Activated naive CD8-positive, alpha-beta T cell treated with anti-CD3 and anti-CD28 coated beads, Interleukin-2, amount 10 ng/mL, durations not matched to agents 7 days and 5 days (primary cell): Measurements from ENCODE around the gene SPTLC1. TPM values are rescaled to one million over a fixed set of nuclear protein-coding genes. Genes with fewer than 3 reads are reported as not detected.

ENCODE experiments used
- ATAC-seq: fragments of 150-1000 bp; cut with Tn5 transposase; one replicate; pipeline ENCODE4 v1.10.0; 2021; ENCODE audit warnings: low read depth, moderate library complexity
- POLR2A ChIA-PET: fragments of 350-600 bp; sonication (Branson Sonifier 250); formaldehyde crosslinking; loops from one replicate; lab custom pipeline; 2021; ENCODE audit warnings: antibody characterized with exemption; lab: Charles Lee
- DNase-seq: peaks from one replicate; pipeline ENCODE4 v3.0.0; 2021
- H3K27ac Mint-ChIP-seq: one replicate; pipeline ENCODE4 v1.8.0; 2022; ENCODE audit warnings: mild to moderate bottlenecking, mixed read lengths
- H3K27me3 Mint-ChIP-seq: one replicate; pipeline ENCODE4 v1.8.0; 2022; ENCODE audit warnings: mild to moderate bottlenecking, moderate library complexity, mixed read lengths
- H3K36me3 Mint-ChIP-seq: one replicate; pipeline ENCODE4 v1.8.0; 2021; ENCODE audit warnings: mild to moderate bottlenecking, mixed read lengths
- H3K4me1 Mint-ChIP-seq: one replicate; pipeline ENCODE4 v1.8.0; 2021; ENCODE audit warnings: mixed read lengths
- H3K4me3 Mint-ChIP-seq: one replicate; pipeline ENCODE4 v1.8.0; 2022; ENCODE audit warnings: mild to moderate bottlenecking, moderate library complexity, mixed read lengths
- H3K9me3 Mint-ChIP-seq: one replicate; pipeline ENCODE4 v1.8.0; 2021; ENCODE audit warnings: mixed read lengths
- total RNA-seq, 2 experiments: library from RNA; stranded (reverse); gene quantifications; one replicate each; pipeline ENCODE4 v1.2.3, GENCODE V29; 2021

Gene SPTLC1
- total RNA-seq, 2 experiments from 2014 or later = 50.2 to 51.4 TPM

DNA sequence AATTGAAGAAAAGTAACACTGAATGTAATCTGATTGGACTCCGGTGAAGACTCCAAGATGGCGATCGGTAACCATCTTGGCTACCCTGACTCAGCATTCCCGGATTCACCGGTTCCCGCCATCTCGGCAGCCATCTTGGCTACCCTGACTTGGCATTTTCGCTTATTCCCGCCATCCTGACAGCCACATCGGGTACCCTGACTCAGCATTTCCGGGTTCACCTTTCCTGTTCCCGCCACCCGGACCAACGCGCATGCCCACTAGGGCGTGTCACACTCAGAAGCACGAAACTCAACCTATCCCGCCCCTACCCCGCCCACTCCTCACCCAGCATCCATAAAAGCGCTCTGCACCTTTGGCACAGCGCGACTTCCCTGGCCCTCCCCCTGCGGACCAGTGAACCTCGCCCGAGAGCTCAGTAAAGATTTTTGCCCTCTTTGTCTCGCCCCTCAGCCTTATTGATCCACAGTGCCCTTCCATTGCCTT lies 17.2 kb downstream of the SPTLC1 start:
- Mint-ChIP-seq H3K36me3 (peaks cover 34% of the 10 kb centered on the region), H3K4me1 (peaks cover 33% of the 10 kb centered on the region), H3K9me3 (no peaks in the 10 kb centered on the region), H3K27me3 (no peaks in the 10 kb centered on the region), H3K4me3 (peak overlapping the region; percentile 33), H3K27ac (peak overlapping the region; percentile 74)
- ATAC-seq (no peak), DNase-seq (peak; percentile 52)
- POLR2A ChIA-PET = interaction anchor here (0.7 kb wide), 1 partner anchor 17 kb away, joined by 3 read pairs; no protein-coding TSS in a partner anchor

DNA sequence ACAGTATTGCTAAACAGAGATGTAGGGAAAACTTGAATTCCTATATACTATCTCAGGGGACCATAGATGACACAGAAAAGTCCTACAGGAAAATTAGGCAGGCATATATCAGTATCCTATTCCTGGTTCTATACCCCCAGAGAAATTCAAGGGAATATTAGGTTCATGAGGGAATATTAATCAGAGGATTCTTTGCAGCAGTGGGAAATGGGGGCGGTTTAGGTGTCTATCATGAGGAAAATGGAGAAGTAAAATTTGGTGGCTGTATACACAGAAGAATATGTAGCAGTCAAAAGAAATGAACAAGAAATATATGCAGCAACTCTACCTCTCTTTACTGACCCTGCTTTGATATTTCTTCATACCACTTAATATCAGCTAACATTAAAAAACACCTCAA lies 20.0 kb downstream of the SPTLC1 start:
- H3K9me3 Mint-ChIP-seq = no peaks in the 10 kb centered on the region
- H3K27me3 Mint-ChIP-seq = no peaks in the 10 kb centered on the region
- POLR2A ChIA-PET = interaction anchor here (2.6 kb wide), 1 partner anchor 19 kb away, joined by 11 read pairs; the partner anchor contains the start of gene SPTLC1
- H3K4me3 Mint-ChIP-seq = peak overlapping the region; percentile 6
- no peak for DNase-seq
- peak overlapping the region; percentile 74 for H3K27ac Mint-ChIP-seq
- ATAC-seq = no peak
- peaks cover 31% of the 10 kb centered on the region for H3K36me3 Mint-ChIP-seq
- H3K4me1 Mint-ChIP-seq = peaks cover 33% of the 10 kb centered on the region

DNA sequence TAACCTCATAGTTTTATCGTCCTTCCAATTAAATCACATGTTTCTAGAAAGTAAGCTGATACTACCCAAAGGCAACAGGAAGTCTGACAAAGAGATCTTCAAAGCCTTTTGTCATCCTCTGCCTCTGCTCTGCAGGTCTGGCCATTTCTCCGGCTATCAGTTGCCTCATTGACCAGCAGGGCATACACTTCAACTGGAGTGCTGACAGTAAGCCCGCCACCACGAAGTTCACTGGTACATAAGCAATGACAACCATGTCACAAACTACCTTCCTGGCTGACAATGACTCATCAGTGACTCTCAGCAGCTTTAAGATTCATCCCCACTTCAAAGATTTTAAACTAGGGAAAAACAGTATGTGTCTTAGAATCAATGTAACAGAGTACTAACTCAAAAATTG lies 20.6 kb downstream of the SPTLC1 start:
- POLR2A ChIA-PET = interaction anchor here (2.6 kb wide), 1 partner anchor 20 kb away, joined by 11 read pairs; the partner anchor contains the start of gene SPTLC1
- Mint-ChIP-seq H3K9me3 (no peaks in the 10 kb centered on the region), H3K4me1 (peaks cover 33% of the 10 kb centered on the region), H3K36me3 (peaks cover 33% of the 10 kb centered on the region), H3K27ac (peak overlapping the region; percentile 74), H3K4me3 (peak overlapping the region; percentile 6), H3K27me3 (no peaks in the 10 kb centered on the region)
- ATAC-seq (peak; percentile 76), DNase-seq (peak; percentile 37)

DNA sequence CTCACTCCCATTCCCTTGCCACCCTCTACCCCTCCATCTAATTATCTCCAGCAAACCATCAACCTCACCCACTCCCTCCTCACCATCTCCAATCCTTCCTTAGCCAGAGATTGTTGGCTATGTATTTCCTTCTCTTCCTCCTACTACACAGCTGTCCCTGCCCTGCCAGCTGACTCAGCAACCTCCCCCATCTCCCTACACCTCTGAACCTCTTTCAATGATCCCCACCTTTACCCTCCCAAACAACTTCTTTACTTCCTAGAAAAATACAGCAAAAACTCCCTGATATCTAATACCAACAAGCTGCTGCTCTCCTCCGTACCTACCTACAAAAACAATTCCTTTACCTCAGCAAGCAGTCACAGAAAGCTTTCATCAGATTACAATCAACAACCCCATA lies 37.3 kb downstream of the SPTLC1 start:
- H3K27ac Mint-ChIP-seq = no peak overlapping the region
- no peak for DNase-seq
- H3K27me3 Mint-ChIP-seq = no peaks in the 10 kb centered on the region
- no peaks in the 10 kb centered on the region for H3K4me1 Mint-ChIP-seq
- peaks cover 24% of the 10 kb centered on the region for H3K36me3 Mint-ChIP-seq
- POLR2A ChIA-PET = no interaction called here
- peaks cover 2% of the 10 kb centered on the region for H3K9me3 Mint-ChIP-seq
- H3K4me3 Mint-ChIP-seq = no peak overlapping the region
- no peak for ATAC-seq

DNA sequence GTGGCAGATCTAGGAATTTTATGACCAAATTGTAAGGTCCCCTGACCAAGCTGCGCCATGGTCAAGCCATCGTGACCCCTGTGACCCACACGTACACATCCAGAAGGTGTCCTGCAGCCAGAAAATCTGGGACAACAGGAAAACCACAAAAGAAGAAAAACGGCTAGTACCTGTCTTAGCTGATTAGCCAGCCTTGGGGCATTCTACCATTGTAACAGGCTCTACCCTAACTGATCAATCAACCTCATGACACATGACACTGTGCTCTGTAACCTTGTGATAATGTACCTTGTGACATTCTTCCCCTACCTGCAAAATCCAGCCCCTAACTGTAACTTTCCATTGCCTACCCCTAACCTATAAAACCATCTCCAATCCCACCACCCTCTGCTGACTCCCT lies 43.6 kb downstream of the SPTLC1 start:
- Mint-ChIP-seq H3K27me3 (no peaks in the 10 kb centered on the region), H3K4me3 (no peak overlapping the region), H3K27ac (peak overlapping the region; percentile 3), H3K36me3 (peaks cover 26% of the 10 kb centered on the region), H3K9me3 (no peaks in the 10 kb centered on the region), H3K4me1 (no peaks in the 10 kb centered on the region)
- ATAC-seq (no peak), DNase-seq (no peak)
- POLR2A ChIA-PET = no interaction called here

DNA sequence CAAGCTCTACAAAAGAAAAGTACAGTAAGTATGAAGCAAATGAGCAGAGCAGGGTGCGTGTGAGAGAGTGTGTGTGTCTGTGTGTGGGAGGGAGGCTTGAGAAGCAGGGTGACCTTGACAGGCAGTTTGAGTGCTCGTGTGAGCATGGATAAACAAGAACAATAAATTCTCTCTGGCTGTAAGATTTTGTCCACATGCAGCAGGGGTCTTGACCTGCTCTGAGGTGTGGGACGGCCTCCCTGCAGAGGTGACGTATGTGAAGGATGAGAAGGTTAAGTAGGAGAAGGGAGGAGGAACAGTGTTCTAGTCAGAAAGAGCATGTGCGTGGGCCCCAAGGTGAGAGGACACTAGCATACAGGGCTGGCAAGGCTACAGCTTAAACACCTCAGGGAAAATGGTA lies 49.0 kb downstream of the SPTLC1 start:
- ATAC-seq = no peak
- Mint-ChIP-seq H3K9me3 (peaks cover 6% of the 10 kb centered on the region), H3K27me3 (no peaks in the 10 kb centered on the region), H3K36me3 (peaks cover 50% of the 10 kb centered on the region), H3K4me1 (peaks cover 2% of the 10 kb centered on the region), H3K4me3 (no peak overlapping the region), H3K27ac (peak overlapping the region; percentile 63)
- no peak for DNase-seq
- POLR2A ChIA-PET = no interaction called here

DNA sequence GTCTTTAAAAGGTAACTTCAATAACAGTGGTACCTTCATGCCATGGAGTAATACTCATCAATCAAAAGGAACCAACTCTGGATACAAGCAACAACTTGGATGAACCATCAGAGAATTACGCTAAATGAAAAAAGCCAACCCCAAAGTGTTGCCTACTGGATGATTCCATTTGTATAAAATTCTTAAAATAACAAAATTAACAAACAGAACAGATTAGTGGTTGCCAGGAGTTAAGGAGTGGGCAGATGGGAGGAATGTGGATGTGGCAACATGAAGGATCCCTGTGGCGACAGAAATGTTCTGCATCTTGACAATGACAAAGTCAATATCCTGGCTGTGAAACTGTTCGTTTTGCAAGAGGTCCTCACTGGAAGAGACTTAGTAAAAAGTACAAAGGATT lies 50.5 kb downstream of the SPTLC1 start:
- no peak overlapping the region for H3K27ac Mint-ChIP-seq
- H3K4me1 Mint-ChIP-seq = peaks cover 2% of the 10 kb centered on the region
- H3K4me3 Mint-ChIP-seq = no peak overlapping the region
- no peaks in the 10 kb centered on the region for H3K27me3 Mint-ChIP-seq
- ATAC-seq = no peak
- no peak for DNase-seq
- POLR2A ChIA-PET = no interaction called here
- peaks cover 9% of the 10 kb centered on the region for H3K9me3 Mint-ChIP-seq
- peaks cover 62% of the 10 kb centered on the region for H3K36me3 Mint-ChIP-seq

DNA sequence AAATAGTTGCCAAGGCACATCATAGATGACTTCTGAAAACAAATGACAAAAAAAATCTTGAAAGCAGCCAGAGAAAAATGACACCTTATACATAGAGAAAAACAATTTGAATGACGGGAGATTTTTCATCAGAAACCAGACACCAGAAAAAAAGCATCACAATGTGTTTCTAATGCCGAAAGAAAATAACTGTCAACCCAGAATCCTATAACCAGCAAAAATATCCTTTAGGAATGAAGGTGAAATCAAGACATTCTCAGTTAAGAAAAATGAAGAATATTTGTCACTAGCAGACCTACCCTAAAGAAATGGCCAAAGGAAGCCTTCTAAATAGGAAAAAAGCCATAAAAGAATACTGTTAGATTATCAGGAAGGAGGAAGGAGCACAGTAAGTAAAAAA lies 54.0 kb downstream of the SPTLC1 start:
- H3K4me3 Mint-ChIP-seq = no peak overlapping the region
- H3K27ac Mint-ChIP-seq = no peak overlapping the region
- no peaks in the 10 kb centered on the region for H3K27me3 Mint-ChIP-seq
- H3K36me3 Mint-ChIP-seq = peaks cover 73% of the 10 kb centered on the region
- ATAC-seq (no peak), DNase-seq (no peak)
- peaks cover 9% of the 10 kb centered on the region for H3K9me3 Mint-ChIP-seq
- POLR2A ChIA-PET = no interaction called here
- peaks cover 4% of the 10 kb centered on the region for H3K4me1 Mint-ChIP-seq

DNA sequence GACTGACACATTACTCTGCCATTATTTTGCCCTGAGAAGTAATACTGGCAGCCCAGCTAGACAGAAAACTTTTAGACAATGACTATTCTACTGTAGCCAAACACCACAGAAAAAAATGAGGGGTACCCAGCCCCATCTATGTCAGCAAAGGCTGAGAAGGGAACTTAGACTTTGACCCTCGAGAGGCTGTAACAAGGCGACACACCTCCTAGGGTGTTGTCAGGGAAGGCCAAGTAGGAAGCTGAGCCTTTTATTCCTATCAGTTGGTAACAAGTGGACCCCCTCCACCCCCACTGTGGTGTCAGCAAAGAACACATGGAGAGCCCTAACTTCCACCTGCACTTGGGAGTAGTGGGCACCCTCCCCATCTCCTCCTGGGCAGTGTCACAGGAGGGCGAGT lies 55.6 kb downstream of the SPTLC1 start:
- Mint-ChIP-seq H3K36me3 (peaks cover 72% of the 10 kb centered on the region), H3K4me1 (peaks cover 4% of the 10 kb centered on the region), H3K9me3 (peaks cover 9% of the 10 kb centered on the region), H3K27me3 (no peaks in the 10 kb centered on the region), H3K27ac (no peak overlapping the region), H3K4me3 (no peak overlapping the region)
- no peak for ATAC-seq
- DNase-seq = no peak
- POLR2A ChIA-PET = no interaction called here

DNA sequence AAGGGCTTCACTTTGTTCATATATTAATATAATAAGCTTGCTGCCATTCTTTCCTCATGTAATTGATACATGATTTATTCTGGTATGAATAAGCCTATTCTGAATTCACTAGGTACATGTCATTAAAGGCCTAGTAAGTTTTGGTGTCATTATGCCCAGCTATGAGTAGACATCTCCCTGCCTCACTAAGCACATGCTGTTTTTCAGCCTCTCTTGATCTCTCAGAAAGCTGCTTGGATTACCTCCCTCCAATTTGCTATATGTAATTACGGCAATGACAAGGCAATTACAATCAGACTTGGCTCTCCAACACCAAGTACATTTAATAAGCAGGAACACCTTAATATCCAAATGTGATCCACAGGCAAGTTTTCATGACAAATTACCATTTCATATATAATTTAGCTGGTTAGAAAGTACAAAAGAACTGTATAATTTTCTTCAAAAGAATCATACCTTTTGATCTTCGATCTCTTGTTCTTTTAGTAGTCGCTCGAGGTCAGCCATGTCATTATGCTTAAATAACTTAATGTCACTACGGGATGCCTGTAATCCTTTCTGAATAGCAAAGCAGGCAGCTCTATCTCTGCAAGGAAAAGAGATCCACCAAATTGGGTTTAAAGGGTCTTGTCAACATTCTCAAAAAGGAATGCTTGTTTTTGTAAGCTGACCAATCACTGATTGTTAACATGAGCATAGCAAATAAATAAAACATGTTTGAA lies 56.3 kb downstream of the SPTLC1 start:
- H3K36me3 Mint-ChIP-seq = peaks cover 75% of the 10 kb centered on the region
- peaks cover 9% of the 10 kb centered on the region for H3K9me3 Mint-ChIP-seq
- POLR2A ChIA-PET = interaction anchor here (1.3 kb wide), 1 partner anchor 56 kb away, joined by 3 read pairs; no protein-coding TSS in a partner anchor
- peaks cover 4% of the 10 kb centered on the region for H3K4me1 Mint-ChIP-seq
- no peaks in the 10 kb centered on the region for H3K27me3 Mint-ChIP-seq
- no peak for ATAC-seq
- no peak overlapping the region for H3K27ac Mint-ChIP-seq
- no peak overlapping the region for H3K4me3 Mint-ChIP-seq
- DNase-seq = no peak

DNA sequence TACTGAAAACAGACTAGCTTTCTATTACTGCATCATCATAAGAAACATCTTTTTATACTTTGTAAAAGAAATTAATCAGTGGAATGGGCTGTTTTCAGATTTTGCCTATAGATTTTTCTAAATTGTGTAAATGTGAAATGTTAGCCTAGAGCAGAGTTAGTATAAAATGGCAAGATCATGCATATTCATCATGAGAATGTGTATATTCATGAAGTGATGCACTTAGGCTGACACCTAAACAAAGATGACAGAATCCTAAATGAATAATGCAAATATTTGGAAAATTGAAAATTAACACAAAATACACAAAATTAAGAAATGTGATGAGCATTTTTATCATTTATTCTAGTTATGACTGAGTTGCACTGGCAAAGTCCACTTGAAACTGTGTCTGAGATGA lies 57.2 kb downstream of the SPTLC1 start:
- Mint-ChIP-seq H3K27me3 (no peaks in the 10 kb centered on the region), H3K9me3 (peaks cover 11% of the 10 kb centered on the region), H3K4me1 (peaks cover 4% of the 10 kb centered on the region), H3K4me3 (no peak overlapping the region), H3K36me3 (peaks cover 76% of the 10 kb centered on the region), H3K27ac (no peak overlapping the region)
- ATAC-seq (no peak), DNase-seq (no peak)
- POLR2A ChIA-PET = interaction anchor here (1.3 kb wide), 1 partner anchor 57 kb away, joined by 3 read pairs; no protein-coding TSS in a partner anchor

DNA sequence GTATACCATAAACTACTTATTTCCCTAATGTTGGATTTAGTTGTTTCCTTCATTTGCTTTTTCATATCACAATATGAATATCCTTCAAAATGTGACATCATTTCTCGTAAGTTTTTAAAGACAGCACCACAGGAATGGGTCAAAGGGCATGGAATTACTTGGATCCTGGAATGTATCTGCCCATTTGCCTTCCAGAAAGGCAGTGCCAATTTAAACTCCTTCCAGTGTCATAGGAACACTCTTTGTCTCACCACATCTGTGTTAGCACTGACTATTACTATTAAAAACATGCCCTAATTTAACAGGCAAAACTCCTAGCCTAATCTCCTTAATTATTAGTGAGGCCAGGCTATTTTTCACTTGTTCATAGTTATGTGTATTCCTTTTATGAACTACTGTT lies 58.0 kb downstream of the SPTLC1 start:
- Mint-ChIP-seq H3K36me3 (peaks cover 74% of the 10 kb centered on the region), H3K4me3 (no peak overlapping the region), H3K27ac (no peak overlapping the region), H3K4me1 (peaks cover 4% of the 10 kb centered on the region), H3K27me3 (no peaks in the 10 kb centered on the region), H3K9me3 (peaks cover 6% of the 10 kb centered on the region)
- POLR2A ChIA-PET = no interaction called here
- ATAC-seq = no peak
- no peak for DNase-seq

DNA sequence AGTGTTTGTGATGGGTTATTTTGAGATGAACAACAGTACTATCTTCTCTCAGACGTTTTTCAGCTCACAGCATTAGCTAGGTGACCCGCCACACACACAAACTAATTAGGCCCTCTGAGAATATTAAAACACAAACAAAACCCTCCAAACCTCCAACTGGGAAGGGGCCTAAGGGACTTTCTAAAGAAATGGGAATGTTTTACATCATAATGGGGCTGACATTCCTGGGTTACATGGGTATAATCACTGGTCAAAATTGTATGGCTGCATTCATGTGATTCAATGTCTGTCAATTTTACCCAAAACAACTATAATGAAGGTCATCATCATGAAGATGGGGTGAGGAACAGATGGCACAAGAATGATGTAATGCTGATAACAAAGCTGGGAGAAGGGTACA lies 59.6 kb downstream of the SPTLC1 start:
- Mint-ChIP-seq H3K27ac (no peak overlapping the region), H3K27me3 (no peaks in the 10 kb centered on the region), H3K4me3 (no peak overlapping the region), H3K9me3 (peaks cover 5% of the 10 kb centered on the region), H3K4me1 (peaks cover 4% of the 10 kb centered on the region), H3K36me3 (peaks cover 71% of the 10 kb centered on the region)
- POLR2A ChIA-PET = no interaction called here
- DNase-seq (no peak), ATAC-seq (no peak)
